NCI-H446 treated with DMSO at 0.1 percent for 48 hours (cell line): ENCODE data around the gene PUS1.
A peak's percentile ranks its signal among the peaks of the same experiment; 100 is the strongest.

Experiments
- DNase-seq: peaks from one replicate; lab custom pipeline; 2025; lab: John Stamatoyannopoulos, UW

Gene PUS1

DNA sequence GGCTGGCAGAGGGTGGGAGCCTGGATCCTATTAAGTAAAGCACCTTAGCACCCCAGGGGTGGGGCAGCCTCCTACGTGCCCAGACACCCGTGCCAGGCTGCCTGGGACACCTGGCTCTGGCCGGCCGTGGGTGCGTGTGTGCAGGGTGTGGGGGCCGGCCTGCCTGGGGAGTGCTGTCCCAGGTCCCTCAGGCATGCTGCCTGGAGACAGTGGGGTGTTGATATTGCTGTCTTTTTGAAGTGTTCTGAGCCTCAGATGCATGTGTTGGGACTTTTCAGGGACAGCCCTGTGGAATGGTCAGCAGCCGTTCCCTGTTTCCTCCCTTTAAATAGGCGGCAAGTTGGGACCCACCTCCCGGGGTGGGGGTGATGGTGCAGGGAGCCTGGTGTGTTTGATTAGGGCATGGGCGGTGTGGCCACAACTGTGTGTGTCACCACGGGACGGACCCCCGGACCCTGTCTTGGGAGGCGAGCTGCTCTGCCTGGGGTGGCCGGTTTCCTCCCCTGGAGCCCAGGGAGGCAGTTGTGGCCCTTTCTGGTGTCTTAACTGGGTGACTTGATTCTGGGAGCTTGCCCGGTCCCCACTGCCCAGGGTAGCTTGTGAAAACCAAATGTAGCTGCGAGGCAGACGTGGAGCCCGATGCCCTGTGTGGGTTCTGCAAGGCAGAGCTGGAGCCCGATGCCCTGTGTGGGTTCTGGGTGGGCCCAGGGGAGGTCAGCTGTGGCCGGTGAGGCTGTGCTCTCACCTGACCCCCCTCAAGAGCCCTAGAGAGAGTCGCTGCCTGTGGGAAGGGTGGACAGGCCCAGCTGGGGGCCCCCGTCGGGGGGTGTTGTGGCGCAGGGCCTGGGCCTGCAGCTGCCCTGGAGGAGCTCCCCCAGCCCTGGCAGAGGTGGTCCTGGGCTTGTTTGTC is 26.5 kb upstream of the PUS1 start:
- DNase-seq = no peak

- DNase-seq = no peak
Observed at GRCh38 chr12:131903270-131904255, 25.5 kb upstream of the PUS1 start.

GRCh38 chr12:131904346-131904745 is 24.7 kb upstream of the PUS1 start:
- DNase-seq = no peak

GRCh38 chr12:131905081-131905629 is 23.9 kb upstream of the PUS1 start:
- DNase-seq = no peak

- DNase-seq = no peak
Observed at GRCh38 chr12:131905630-131906091, 23.4 kb upstream of the PUS1 start.

DNA sequence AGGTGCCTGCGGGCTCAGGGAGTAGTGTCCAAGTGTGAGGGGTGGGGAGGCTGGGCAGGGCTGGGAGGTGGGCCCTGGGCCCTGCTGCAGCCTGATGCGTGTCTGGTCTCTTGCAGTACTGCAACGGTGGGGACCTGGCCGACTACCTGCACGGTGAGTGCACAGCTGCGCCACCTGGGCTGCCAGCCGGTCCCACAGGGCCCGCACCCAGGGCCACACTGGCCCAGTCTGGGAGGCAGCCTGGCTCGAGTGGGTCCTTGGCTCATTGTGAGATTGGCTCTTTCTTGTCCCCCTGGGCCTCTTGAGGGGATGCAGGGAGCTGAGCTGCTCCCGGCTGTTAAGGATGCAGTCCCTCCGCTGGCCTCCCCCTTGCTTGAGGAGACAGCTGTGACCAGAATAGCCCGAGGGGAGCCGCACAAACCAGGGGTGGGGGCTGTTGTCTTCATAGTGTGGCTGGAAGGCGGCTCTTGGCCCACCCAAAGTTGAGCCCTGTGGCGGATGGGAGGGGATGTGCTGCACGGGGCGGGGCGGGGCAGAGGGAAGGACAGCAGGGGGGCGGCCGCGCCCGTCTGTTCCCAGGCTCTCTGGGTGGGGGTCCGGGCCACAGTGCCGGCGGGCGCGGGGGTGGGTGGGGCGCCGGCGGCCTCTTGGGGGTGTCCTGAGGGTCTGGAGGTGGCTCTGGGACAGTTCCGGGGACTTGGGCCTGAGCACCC is 21.5 kb upstream of the PUS1 start:
- DNase-seq = no peak

GRCh38 chr12:131908092-131909080 is 20.7 kb upstream of the PUS1 start:
- DNase-seq = no peak

DNA sequence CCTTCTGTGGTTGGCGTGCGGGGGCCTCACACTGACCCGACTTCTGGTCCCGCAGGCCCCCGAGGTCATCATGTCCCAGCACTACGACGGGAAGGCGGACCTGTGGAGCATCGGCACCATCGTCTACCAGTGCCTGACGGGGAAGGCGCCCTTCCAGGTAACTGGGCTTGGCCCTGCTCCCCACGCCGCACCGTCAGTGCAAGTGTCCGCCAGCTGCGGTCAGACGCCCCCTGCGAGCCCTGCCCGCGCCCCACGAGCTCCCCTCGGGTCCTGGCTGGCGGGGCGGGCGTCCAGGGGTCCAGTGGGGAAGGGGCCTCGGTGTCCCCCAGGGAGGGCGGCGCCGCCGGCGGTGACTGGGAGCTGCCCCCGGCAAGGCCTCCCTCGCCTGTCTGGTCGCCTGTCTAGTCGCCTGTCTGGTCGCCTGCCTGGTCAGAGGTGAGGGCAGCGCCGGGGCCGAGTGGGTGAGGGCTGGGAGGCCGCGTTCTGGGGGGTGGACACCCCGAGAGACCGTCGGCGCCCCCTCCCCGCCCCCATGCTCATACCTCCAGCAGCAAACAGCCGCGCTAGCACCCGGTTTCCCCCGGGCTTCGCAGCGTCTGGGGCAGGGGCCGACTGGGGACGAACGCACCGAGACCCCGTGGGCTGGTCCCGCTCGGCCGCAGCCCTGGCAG is 19.9 kb upstream of the PUS1 start:
- no peak for DNase-seq

GRCh38 chr12:131909752-131910219 is 19.3 kb upstream of the PUS1 start:
- DNase-seq = no peak

GRCh38 chr12:131910302-131911027 is 18.6 kb upstream of the PUS1 start:
- DNase-seq = no peak

- no peak for DNase-seq
Observed at GRCh38 chr12:131911028-131911650, 17.9 kb upstream of the PUS1 start.

DNA sequence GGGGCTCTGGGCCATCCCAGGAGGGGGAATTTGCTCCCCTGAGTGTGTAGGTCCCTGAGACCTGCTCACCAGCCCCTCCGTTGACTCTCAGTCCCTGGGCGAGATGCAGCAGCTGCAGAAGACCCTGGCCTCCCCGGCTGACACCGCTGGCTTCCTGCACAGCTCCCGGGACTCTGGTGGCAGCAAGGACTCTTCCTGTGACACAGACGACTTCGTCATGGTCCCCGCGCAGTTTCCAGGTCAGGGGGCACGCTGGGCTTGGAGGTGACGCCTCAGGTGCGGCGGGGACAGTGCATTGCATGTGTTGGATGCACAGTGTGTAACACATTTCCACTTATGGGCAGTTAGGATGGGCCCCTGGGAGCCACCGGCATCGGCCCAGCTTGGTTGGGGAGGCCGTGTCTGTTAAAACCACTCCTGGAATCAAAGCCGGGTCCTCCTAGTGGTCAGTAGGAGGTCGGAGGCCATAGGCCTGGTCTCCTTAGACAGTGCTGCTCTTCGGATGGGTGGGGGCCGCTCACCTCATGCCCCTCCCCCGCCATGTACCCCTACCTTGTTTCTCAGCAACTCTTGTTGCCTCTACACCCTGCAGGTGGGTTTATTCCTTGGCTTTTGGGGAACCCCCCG is 17.1 kb upstream of the PUS1 start:
- DNase-seq = no peak

GRCh38 chr12:131912518-131913274 is 16.4 kb upstream of the PUS1 start:
- DNase-seq = peak; percentile 70

DNA sequence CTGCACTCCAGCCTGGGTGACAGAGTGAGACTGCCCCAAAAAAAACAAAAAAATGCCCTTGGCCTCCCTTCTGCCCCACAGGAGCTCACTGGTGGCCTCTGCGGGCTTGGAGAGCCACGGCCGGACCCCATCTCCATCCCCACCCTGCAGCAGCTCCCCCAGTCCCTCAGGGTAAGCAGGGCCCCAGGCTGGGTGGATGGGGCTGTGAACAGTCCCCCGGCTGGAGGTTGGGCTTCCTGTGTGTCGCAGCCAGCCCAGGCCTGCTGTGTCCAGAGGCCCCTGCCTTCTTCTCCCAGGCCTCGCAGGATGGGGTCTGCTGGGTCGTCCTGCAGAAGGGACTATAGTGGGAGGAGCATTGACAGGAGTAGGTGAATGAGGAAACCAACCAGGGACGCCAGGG is 15.4 kb upstream of the PUS1 start:
- DNase-seq = no peak

DNA sequence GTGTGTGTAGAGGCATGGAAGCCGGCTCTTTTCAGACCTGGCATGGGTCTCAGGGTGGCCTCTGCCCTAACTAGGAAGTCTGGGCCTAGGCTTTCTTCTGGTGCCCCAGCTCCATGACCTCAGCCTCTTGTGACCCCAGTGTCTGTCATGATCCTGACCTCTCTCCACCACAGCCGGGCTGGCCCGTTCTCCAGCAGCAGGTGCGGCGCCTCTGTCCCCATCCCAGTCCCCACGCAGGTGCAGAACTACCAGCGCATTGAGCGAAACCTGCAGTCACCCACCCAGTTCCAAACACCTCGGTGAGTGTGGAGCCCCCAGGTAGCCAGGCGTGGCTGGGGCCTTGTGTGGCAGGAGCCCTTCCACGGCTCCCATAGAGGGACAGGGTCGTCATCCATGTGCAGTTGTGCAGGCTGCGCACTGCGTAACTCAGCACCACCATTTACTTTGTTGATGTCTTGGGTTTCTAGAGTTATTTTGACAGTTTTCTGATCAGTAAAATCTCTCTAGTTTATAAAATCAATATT is 14.8 kb upstream of the PUS1 start:
- DNase-seq = no peak

DNA sequence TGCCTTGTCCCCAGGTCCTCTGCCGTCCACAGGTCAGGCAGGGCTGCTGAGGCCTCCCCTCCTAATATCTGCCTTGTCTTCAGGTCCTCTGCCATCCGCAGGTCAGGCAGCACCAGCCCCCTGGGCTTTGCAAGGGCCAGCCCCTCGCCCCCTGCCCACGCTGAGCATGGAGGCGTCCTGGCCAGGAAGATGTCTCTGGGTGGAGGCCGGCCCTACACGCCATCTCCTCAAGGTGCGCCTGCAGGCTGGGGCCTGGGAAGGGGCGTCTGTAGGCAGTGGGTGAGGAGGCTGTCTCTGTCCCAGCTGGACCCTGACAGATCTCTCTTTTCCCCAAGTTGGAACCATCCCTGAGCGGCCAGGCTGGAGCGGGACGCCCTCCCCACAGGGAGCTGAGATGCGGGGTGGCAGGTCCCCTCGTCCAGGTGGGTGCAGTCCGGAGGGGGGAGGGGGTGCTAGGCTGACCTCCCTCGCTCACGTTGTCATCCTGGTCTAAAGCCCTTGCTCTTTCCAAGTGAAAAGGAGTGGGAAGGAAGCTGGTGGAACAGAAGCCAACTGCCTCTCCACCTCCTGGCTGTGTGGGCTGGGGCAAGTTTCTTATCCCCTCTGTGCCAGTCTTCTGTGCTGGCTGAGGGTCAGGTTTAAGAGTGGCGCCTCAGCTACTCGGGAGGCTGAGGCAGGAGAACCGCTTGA is 13.9 kb upstream of the PUS1 start:
- DNase-seq = no peak
